Measurements from ENCODE around the gene KCTD2. TPM values are rescaled to one million over a fixed set of nuclear protein-coding genes. Genes with fewer than 3 reads are reported as not detected.

The KCTD2 gene
- 17.9 and 18.2 TPM in 2 replicates for total RNA-seq

GRCh38 chr17:75046407-75047289 is at the start of gene KCTD2, which contains the start of gene ATP5PD:
Gene KCTD2 (plus strand): TSS chr17:75047225. CDS start chr17:75047251, 26 bp downstream.
Gene ATP5PD (minus strand): TSS chr17:75046969. CDS start chr17:75042650, 4,319 bp downstream.

GRCh38 chr17:75012346-75013091 is 34.5 kb upstream of the KCTD2 start, which contains the start of gene MRPL58:
Gene MRPL58 (plus strand): TSS chr17:75012670. CDS start chr17:75012687, 17 bp downstream.

GRCh38 chr17:75087558-75088453 is 40.8 kb downstream of the KCTD2 start, which contains the start of gene SLC16A5:
Gene SLC16A5 (plus strand): TSS chr17:75087954. CDS start chr17:75093637, 5,683 bp downstream.

GRCh38 chr17:75109407-75110233 is 62.6 kb downstream of the KCTD2 start, which contains the start of gene ARMC7:
Gene ARMC7 (plus strand): TSS chr17:75109969. CDS start chr17:75110289, 320 bp downstream.

Small RNA genes within 50 kb of the gene (small RNA-seq; reads per million reads assigned to genes)
- gene AC111186.1 (ENCODE audit: low replicate concordance) (not detected), gene RF00019 (ENCODE audit: low replicate concordance) (not detected), gene RN7SL573P (ENCODE audit: low replicate concordance) (not detected), gene RNU6-362P (ENCODE audit: low replicate concordance) (not detected)

Other genes with a start within 250 kb of the KCTD2 start
- gene GRIN2C, start 187.3 kb upstream of the KCTD2 start, total RNA-seq = 0.22 TPM in 1 of 2 replicates, not detected in the other
- gene FDXR, start 174.2 kb upstream of the KCTD2 start, total RNA-seq = 26.3 and 41.6 TPM in 2 replicates
- gene FADS6, start 153.6 kb upstream of the KCTD2 start, total RNA-seq = not detected in 2 replicates
- gene USH1G, start 124.0 kb upstream of the KCTD2 start, total RNA-seq = not detected in 2 replicates
- gene OTOP2, start 123.0 kb upstream of the KCTD2 start, total RNA-seq = not detected in 2 replicates
- not detected in 2 replicates for gene OTOP3, start 111.3 kb upstream of the KCTD2 start, total RNA-seq
- gene HID1, start 74.5 kb upstream of the KCTD2 start, total RNA-seq = 4.7 and 4.8 TPM in 2 replicates
- gene CDR2L, start 59.6 kb upstream of the KCTD2 start, total RNA-seq = 13.3 and 44.7 TPM in 2 replicates
- 31.5 and 40.9 TPM in 2 replicates for gene MRPL58, start 34.6 kb upstream of the KCTD2 start, total RNA-seq
- 163 and 256 TPM in 2 replicates for gene ATP5PD, start 256 bp upstream of the KCTD2 start, total RNA-seq
- 8.2 and 19.3 TPM in 2 replicates for gene SLC16A5, start 40.7 kb downstream of the KCTD2 start, total RNA-seq
- gene ARMC7, start 62.7 kb downstream of the KCTD2 start, total RNA-seq = 3.0 and 3.7 TPM in 2 replicates
- gene NT5C, start 84.5 kb downstream of the KCTD2 start, total RNA-seq = 67.0 and 87.0 TPM in 2 replicates
- gene JPT1, start 107.3 kb downstream of the KCTD2 start, total RNA-seq = 48.4 and 187 TPM in 2 replicates
- 66.3 and 95.6 TPM in 2 replicates for gene SUMO2, start 135.7 kb downstream of the KCTD2 start, total RNA-seq
- gene NUP85, start 158.5 kb downstream of the KCTD2 start, total RNA-seq = 16.6 and 55.3 TPM in 2 replicates
- 19.7 and 23.0 TPM in 2 replicates for gene GGA3, start 214.4 kb downstream of the KCTD2 start, total RNA-seq
- gene MRPS7, start 214.7 kb downstream of the KCTD2 start, total RNA-seq = 61.8 and 70.5 TPM in 2 replicates
- 5.6 and 9.2 TPM in 2 replicates for gene MIF4GD, start 224.0 kb downstream of the KCTD2 start, total RNA-seq
- gene SLC25A19, start 242.2 kb downstream of the KCTD2 start, total RNA-seq = 4.4 and 10.2 TPM in 2 replicates